ENCODE measurements around the gene LRCH1.

LRCH1 gene

DNA sequence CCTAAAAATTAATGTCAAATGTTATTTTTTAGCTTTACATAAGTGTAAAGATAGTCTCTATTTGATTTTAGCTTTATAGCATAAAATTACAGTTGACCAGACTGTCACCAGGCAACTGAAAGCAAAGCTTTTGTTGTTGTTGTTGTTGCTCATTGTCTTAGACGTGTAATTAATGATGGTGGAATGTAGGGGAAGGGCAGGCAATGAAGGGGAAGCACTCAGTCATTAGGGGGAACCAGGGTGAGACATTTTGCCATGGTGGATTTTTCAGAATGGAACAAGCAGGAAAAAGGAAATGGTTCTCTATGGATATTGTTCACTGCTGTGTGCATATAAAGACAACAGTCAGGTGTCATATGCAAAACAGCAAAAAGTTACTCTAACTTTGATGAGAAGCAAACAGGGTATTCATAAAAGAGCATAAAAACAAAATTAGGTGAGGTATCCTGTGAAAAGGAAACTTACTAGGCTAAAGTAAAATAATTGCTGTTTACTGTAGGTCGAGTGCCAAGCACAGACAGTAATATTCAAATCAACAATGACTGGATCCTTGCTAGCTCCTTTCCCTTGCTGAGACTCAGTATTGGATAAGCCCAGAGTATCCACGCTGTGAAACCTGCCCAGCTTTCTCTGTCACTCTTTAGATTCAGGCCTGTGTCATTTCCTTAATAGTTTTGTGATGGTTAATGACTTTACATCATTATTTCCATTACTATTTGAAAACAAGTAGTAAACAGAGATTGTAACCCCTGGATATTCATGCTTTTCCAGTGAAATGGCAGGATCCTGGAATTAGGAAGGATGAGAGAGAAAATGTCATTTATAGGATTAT, 110.5 kb downstream of the LRCH1 start:
- TF ChIP-seq, protein P1, sequence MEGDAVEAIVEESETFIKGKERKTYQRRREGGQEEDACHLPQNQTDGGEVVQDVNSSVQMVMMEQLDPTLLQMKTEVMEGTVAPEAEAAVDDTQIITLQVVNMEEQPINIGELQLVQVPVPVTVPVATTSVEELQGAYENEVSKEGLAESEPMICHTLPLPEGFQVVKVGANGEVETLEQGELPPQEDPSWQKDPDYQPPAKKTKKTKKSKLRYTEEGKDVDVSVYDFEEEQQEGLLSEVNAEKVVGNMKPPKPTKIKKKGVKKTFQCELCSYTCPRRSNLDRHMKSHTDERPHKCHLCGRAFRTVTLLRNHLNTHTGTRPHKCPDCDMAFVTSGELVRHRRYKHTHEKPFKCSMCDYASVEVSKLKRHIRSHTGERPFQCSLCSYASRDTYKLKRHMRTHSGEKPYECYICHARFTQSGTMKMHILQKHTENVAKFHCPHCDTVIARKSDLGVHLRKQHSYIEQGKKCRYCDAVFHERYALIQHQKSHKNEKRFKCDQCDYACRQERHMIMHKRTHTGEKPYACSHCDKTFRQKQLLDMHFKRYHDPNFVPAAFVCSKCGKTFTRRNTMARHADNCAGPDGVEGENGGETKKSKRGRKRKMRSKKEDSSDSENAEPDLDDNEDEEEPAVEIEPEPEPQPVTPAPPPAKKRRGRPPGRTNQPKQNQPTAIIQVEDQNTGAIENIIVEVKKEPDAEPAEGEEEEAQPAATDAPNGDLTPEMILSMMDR (IDR thresholded peaks at IDR 0.05; ENCODE audit: insufficient read depth, missing control alignments) = no peak
- DNase-seq (ENCODE audit: insufficient read length, low spot score) (no peak), FAIRE-seq (no peak)

DNA sequence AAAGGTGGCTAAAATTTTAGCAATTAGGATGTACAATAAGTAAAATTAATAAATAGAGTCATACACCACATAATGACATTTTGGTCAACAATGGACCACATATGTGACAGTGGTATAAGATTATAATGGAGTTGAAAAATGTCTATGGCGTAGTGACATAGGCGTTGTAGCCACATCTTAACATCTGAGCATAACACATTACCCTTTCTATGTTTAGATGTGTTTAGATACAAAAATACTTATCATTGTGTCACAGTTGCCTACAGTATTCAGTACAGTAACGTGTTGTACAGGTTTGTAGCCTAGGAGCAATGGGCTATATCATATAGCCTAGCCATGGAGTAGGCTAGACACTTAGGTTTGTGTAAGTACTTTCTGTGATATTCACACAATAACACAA, 111.2 kb downstream of the LRCH1 start:
- TF ChIP-seq, protein P1 (IDR thresholded peaks at IDR 0.05; ENCODE audit: insufficient read depth, missing control alignments) = no peak
- FAIRE-seq = no peak
- DNase-seq (ENCODE audit: insufficient read length, low spot score) = no peak

DNA sequence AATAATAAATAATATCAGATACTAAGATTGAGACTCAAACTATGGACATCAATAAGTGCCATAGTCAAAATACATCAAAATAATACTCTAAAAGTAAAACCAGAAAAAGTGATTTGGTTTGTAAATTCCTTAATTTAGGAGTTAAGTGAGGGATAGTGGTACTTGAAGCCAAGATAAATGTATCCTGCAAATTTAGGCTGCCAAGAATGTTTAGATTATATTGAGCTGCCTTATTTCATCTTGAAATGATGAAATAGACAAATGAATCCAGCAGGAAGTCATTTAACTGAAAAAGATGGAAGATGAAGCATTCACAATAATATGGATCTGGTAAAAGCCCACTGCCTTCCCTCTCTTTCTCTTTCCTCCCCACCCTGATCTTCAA, 112.3 kb downstream of the LRCH1 start:
- TF ChIP-seq, protein P1 (IDR thresholded peaks at IDR 0.05; ENCODE audit: insufficient read depth, missing control alignments) = no peak
- no peak for FAIRE-seq
- DNase-seq (ENCODE audit: insufficient read length, low spot score) = no peak

DNA sequence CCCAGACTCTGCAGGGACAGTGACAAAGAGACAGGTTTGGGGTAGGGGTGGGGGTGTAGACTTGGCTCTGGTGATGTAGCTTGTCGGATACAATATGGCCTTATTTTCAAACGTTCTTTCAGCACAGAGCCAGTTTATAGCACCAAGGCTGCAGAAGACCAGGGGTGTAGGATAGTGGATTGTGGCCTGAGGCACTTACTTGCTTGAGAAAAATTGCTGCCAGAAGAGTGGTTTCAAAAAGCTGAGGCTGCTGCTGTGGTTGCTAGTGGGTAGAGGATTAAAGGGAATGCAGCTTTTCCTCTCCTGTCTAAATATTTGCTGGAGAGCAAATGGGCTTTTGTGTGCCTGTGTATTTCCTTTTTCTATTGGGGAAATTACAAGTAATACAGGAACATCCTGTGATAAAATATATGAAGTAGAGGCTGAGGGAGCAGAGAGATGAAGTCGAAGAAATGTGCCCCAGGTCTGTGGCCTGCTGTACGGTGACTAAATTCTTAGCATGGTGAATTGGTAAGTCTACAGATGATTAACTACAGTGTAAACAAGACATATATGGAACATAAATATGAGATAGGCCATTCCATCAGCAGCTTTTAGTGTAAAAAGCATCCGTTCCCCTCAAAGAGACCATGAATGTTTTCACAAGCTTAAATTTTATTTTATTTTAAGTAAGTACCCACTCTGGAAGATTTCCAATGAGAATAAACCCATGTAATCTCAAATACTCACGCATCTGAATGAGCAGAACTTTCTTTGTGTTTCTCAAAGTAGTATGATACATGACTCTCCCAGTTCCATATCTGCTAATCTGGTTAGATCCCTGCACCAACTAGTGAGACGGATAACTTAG, 112.9 kb downstream of the LRCH1 start:
- TF ChIP-seq, protein P1 (IDR thresholded peaks at IDR 0.05; ENCODE audit: insufficient read depth, missing control alignments) = no peak
- FAIRE-seq (no peak), DNase-seq (ENCODE audit: insufficient read length, low spot score) (no peak)

DNA sequence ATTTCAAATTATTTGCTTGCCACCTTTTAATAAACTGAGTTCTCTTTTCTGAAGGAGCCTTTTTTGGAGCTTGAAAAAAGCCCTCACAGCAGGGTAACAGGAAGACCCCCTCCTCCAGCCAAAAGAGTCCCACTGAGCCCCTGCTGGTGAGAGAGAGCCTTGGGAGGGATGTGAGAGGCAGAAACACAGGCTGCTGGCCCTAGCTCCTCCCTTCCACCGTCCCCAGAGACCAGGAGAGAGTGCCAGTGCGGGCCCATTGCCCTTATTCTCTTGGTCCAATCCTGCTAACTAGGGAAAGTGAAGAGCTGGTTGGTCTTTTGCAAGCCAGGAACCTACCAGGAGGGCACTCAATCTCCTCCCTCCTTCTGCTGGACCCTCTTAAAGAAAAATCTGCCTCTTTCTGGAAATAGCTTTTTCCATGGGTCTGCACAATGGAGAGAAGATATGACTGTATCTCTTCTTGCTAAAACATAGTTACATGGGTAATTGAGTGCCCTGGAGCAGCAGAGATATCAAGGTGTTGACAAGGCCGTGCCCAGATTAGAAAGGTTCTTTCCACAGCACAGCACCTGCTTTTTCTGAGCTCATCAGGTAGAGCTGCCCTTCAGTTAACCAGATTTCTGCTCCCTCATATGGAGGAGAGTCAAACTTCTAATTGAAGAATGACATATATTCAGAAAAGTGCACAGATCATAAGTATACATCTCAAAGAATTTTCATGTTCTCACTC, 113.9 kb downstream of the LRCH1 start:
- DNase-seq (ENCODE audit: insufficient read length, low spot score) (no peak), FAIRE-seq (no peak)
- TF ChIP-seq, protein P1 (IDR thresholded peaks at IDR 0.05; ENCODE audit: insufficient read depth, missing control alignments) = no peak

DNA sequence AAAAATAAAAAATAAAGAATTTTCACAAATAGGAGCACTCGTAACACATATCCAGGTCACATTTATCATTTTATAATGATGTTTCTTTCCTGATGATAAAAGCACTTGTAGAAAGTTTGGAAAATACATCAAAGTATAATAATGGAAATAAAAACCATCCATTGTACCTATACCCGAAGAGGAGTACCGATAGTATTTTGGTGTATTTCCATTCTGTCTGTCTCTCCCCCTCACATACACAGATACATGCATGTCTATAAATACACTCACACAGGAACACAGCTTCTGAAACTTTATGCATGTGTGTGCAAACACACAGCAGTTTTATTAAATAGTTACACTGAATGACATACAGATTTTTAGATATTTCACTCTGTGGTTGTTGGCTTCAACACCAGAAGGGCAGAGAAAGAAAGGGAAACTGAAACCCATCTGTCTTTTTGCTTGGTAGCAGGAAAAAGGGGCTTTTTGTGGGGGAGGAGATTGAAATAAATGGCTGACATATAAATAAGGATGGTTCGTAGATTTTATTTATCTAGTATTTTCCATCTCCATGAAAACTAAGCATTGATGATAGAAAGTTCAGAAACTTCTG, 114.8 kb downstream of the LRCH1 start:
- no peak for FAIRE-seq
- TF ChIP-seq, protein P1 (IDR thresholded peaks at IDR 0.05; ENCODE audit: insufficient read depth, missing control alignments) = no peak
- no peak for DNase-seq (ENCODE audit: insufficient read length, low spot score)
